GM19099 (cell line): ENCODE results near the gene ITPR1.

Experiments used
- POLR2A ChIP-seq: IDR thresholded peaks from 3 replicates; pipeline ENCODE4 v1.6.1; 2011; ENCODE audit warnings: low read depth; ENCODE audit not compliant: insufficient read length; ENCODE audit errors: extremely low read depth

ITPR1 gene

DNA sequence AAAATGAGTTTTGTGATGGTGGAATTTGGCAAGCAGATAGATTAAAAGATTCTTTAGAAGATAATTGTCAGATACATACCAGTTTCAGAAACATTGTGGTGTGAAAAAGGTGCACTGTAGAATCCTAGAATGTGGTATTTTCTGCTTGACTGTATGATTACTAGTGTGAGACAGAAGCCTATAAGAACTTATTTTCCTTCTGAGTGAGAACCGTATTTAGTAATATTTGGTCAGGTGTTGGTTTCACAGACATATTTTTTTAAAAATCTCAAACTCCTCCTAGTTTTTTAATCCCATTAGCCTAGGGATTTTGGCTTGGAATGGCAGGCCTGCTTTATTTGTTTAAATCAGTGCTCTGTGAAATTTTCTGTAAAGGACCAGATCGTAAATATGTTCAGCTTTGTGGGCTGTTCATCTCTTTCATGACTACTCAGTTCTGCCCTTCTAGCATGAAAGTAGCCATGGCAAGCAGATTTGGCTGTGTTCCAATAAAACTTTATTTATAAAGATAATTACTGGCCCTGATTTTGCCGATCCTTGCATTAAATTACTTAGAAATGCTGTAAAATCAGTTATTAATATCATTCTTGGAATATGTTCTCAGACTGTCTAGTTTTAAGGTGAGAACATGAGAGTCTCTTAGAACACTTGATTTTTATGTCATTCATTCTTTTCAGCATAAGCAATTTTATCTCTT is 205.1 kb downstream of the ITPR1 start:
- TF ChIP-seq POLR2A = no peak

DNA sequence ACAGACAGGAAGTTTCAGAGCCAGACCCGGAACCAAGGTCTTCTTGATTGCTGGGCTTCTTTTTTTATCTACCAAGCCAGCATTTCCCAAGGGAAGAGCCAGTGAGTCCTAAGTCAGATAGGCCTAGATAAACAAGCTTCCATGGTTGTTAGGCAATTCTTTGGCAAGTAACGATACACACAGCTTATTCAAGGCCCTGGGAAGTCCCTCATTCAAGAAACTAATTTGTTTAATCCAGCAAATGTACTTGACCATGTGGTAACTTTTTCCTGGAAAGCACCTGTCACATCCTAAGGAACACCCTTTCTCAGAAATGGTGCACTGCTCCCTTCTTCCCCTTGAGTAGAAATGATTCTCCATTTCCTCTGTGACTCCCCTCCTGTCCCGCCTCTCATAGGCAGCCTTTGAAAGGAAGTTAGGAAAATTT is 209.9 kb downstream of the ITPR1 start:
- TF ChIP-seq POLR2A = no peak

DNA sequence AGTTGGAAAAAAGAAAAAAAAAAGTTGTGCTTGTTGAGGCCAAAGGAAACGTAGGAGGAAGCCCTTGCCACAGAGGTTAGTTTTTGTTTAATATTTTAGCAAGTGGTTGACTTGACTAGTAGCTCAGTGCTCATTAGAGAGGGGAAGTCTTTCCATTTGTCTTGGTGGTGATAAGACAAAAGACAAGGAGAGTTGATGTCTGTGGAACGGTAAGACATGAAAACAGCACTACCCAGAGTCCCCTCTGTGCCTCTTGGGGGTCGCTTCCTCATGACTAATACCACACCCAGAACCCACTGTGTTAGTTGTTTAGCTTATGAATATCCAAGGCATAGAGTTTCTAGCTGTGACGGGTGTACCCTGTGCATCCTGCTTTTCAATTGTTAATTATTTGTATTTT is 211.4 kb downstream of the ITPR1 start:
- TF ChIP-seq POLR2A = no peak

DNA sequence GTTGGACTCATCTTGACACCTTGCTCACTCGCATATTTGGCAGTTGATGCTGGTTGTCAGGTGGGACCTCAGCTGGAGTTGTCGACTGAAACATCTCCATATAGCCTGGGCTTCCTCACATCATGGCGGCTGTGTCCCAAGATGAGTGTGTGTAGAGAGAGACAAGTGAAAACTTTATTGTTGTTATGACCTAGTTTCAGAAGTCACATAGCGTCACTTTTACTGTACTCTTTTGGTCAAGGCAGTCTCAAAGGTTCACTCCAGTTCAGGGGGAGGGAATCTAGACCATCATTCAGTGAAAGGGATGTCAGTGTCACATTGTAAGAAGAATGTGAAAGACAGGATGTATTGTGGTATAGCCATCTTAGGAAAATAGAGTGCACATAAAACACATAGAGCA is 214.2 kb downstream of the ITPR1 start:
- TF ChIP-seq POLR2A = no peak

DNA sequence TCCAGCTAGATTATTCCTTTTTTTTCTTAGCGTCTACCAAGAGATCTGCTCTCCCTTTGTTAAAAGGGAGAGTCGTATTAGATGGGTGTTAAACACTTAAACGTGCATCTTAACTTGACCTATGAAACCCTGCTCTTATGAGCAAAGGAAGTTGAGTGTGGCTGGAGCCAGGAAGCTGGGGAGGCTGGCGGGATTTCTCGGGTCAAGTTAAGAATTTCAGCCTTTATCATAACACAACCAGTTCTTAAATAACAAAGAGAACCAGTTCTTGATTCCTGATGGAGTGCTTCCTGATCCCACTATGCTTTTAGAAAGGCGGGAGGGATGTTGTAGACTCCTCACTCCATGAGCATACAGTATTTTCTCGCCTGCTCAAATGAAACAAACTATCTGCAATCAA is 215.1 kb downstream of the ITPR1 start:
- TF ChIP-seq POLR2A = no peak

DNA sequence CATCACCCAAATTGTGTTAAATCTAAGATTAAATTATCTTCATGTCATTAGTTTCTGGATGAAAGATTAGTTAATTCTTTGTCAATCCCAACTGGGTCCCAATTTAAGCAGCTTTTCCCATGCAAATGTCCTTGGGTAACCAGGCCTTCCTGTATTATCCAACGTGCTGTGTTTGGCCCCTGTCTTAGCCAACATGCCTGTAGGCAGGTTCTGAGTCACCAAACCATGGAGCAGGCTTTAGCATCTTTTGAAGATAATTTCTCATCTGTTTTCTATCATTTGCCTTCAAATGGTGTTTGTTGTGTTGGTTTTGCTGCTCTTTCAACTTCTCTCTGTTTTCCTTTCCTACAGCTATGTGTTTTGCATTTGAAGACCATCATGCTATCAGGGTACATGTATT is 216.2 kb downstream of the ITPR1 start:
- no peak for TF ChIP-seq POLR2A

DNA sequence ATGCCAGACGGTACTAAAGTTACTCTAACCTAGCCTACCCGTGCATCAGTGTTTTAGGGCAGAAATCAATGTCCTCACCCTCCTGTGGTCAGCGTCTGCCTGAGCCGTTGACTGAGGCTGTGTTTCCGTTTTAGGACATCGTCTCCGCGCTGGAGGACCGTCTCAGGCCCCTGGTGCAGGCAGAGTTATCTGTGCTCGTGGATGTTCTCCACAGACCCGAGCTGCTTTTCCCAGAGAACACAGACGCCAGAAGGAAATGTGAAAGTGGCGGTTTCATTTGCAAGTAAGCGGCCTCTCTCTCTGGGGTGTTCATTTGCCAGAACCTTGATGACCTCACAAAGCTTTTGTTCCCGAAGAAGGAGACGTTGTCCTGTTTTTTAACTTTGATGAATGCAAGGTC is 217.0 kb downstream of the ITPR1 start:
- TF ChIP-seq POLR2A = no peak

DNA sequence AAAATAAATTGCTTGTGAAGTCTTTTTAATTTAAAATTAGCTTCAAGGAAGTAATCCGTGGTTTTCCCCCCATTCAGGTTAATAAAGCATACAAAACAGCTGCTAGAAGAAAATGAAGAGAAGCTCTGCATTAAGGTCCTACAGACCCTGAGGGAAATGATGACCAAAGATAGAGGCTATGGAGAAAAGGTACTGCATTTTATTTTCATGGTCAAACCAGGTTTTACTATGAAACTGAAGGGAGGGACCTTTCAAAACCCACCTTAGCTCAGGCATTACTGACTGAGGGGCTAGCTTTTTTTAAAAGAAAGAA is 218.5 kb downstream of the ITPR1 start:
- no peak for TF ChIP-seq POLR2A

DNA sequence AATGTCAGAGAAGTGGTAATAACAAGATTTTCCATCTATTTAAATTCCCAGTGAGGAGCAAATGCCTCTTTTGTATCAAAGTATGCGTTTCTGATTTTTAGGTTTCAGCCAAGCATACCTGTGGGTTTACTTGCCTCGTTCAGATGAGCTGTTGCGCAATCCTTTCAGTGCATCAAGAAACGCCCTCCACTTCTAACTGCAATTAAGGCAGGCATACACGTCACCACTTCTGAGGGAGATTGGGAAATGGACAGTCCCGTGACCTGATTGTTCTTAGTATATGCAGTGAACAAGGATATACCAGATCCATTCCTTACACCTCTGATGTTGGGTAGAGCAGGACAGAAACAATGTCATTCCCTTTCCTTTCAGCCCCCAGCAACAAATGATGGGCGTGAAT is 219.0 kb downstream of the ITPR1 start:
- TF ChIP-seq POLR2A = no peak

DNA sequence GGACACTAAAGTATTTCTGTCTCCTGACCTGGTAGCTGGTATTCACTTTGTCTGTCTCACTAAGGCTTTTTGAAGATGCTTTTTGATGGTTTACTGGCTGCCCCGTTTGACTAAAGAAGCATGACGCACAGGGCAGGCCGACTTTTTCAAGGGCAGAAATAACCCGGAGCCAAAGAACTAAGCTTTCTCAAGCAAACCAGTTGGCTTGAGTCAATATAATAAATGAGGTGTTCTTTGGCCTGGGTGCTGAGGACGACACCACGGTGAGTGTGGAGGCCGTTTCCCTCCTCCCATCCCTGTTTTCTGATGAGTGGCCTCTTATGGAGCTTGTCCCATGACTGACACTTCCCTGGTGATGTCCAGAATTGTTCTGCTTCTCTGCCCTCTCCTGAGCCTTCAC is 220.9 kb downstream of the ITPR1 start:
- no peak for TF ChIP-seq POLR2A

DNA sequence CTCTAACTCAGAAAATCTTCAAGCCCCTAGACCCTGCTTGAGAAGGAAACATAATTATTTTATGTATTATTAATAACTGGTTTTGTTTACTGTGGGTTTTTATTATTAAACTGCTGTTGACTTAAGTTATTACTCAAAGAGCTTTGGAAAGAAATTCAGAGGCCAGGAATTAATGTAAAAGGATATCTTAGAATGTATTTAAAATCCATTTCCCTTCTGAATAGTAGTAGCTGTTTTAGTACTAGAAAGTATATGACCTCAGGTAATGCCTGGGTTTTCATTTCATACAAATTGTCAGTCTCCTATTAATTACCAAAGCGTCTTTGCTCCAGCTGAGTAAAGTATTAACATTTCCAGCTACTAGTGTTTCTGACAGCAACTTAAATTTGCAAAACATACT is 223.1 kb downstream of the ITPR1 start:
- TF ChIP-seq POLR2A = no peak

DNA sequence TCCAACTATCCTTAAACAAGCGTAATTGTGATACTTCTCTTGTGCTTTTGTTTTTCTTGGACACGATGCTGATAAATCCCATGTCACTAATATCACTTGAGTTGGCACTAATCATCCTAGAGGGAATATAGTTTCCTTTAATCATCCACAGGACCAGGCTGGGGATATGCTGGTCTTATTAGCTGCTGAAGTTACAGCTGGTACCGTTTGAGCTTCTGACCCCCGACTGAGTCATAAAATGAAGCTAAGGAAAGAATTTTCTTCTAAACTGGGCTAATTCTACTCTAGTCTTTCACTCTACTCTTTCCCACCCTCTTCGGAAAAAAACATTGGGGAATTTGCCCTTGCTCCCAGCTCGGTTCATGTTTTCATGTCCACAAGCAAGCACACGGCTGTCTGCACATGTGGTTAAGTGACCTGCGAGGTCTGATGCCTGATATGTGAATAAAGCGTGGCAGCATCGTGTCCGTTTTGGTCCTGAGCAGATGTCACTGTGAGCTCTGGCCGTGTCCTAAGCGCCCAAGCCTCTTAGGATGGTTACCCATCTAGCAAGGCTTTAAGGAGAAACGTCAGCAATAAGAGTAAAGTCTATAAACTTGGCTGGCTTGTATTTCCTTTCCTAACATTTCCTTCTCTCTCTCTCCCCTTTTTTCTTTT is 223.7 kb downstream of the ITPR1 start:
- no peak for TF ChIP-seq POLR2A

DNA sequence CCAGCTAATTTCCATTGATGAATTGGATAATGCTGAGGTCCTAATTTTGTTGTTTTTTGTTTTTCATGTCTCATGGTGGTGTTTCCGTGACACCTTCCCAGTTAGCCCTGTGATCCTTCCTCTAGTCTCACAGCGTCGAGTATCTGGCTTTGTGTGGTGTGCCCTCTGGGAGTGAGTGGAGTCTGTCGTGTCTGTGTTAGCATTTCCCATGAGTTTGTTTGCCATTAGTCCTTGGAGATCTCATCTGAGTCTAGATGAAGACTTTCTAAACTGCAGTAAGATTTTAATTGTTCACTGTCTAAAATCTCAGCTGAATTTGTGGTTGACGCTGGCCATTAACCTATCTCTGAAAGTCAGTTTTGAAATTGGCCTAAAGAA is 224.2 kb downstream of the ITPR1 start:
- no peak for TF ChIP-seq POLR2A

DNA sequence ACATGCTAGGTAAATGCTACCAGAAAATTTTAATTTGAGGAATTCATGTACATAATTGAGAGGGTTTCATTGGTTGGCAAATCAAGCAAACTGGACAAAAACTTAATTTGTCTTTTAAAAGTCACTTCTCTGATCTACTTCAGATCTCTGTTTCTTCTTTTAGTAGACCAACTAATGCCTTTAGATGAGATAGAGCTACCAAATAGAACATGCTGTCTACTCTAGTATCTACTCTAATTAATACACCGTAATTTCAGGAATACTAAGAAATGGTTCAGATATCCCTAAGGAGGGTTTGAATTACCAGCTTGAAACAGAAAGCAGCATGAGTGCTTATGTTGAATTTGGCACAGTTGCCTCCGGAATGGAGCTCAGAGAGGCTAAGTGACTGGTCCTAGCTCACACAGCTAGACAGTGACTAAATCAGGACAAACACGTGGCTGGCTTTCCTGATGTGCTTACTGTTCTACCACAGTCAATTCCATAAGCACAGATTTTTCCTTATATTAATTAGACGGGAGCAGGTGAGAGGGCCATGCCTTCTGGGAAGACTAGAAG is 225.1 kb downstream of the ITPR1 start:
- TF ChIP-seq POLR2A = no peak

DNA sequence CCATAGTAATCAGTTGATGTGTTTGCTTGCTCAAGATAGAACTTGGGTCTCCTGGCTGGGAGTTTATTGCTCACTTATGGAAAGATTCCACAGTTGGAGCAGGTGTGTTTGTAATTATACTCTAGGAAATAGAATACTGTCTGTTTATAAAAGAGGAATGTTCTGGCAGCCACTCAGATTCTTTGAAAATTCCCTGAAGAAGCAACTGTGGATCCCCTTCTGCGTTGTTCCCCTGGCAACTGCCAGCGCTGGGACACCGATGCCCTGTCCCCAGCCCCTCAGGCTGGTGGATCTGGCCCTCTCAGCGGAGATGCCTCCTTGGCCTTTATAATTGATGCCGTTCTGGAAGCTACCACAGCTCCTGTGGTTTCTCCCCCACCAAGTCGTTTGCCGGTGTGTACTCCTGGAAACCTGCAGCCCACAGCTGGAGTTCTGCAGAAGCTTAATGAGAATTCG is 225.9 kb downstream of the ITPR1 start:
- no peak for TF ChIP-seq POLR2A

DNA sequence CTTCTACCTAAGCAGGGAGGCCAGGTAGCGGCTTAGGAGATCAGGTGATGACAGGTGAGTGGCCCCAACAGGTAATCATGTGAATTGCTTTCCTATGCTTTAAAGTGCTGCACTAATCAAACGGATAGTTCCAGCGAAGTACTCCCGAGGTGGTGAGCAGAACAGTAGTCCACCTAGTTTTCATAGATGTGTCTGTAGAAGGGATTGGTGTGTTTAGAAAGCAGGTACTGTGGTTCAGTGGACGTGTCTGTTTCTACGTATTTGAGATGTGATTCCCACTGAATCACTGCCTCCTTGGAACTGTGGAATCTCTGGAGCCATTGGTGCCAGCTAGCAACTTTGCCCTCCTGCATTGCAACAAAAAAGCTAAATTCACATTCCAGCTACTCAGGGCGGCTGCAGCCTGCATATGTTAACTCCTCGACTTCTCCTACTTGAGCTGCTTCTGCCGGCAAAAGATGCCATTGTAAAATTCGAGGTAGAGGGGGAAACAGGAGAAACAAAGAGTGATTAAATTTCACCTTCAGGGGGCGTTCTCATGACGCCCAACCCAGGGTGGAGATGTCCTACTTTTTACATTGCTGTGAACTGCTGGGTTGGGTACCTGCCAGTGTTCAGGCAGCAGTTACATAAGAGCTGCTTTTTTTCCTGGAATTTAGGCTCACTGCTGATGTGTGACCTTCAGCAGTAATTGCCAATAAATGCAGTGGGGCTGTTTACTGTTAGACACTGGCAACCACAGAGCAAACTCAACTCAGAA is 227.3 kb downstream of the ITPR1 start:
- TF ChIP-seq POLR2A = no peak

DNA sequence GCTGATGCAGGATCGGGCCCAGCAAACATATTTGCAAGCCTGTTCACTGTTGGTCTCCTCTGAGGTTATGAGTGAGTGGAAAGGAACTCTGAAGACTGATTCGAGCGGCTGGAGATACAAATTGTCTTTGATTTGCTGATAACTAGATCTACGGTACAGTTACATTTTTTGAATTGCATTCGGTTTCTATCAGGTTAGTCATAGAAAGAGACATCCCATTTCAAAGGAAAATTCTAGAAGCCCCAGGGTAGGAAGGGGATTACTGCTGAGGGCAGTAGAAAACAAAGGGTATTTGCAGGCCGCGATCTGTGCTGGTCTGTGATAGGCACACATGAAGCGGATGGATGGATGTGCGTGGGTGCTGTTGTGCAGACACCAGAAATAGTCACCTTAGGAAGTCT is 228.4 kb downstream of the ITPR1 start:
- TF ChIP-seq POLR2A = no peak

DNA sequence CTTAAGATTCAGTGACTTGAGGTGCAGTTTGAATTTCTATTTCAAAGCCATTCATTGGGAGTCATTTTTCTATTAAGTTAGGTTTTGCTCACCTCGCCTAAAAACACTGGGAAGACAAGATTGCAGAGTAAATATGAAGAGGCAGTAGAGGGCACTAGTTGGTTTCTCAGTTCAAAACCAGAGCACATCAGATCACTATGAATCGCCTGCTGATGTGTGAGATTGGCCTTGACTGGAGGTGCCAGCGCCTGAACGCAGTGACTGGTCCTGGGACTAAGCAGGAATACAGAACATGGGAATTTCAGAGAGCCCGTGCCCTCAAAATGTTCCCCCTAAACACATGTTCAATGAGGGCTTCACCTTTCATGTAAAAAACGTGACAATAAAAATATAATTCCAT is 229.0 kb downstream of the ITPR1 start:
- no peak for TF ChIP-seq POLR2A
